Measurements from ENCODE around the gene NOTCH1.
A peak's percentile ranks its signal among the peaks of the same experiment; 100 is the strongest.
"Not testable (repeated sequence)": the region's sequence is repeated elsewhere in the genome, so short reads cannot be mapped to it uniquely, and the experiment has no call there.

NOTCH1 gene

DNA sequence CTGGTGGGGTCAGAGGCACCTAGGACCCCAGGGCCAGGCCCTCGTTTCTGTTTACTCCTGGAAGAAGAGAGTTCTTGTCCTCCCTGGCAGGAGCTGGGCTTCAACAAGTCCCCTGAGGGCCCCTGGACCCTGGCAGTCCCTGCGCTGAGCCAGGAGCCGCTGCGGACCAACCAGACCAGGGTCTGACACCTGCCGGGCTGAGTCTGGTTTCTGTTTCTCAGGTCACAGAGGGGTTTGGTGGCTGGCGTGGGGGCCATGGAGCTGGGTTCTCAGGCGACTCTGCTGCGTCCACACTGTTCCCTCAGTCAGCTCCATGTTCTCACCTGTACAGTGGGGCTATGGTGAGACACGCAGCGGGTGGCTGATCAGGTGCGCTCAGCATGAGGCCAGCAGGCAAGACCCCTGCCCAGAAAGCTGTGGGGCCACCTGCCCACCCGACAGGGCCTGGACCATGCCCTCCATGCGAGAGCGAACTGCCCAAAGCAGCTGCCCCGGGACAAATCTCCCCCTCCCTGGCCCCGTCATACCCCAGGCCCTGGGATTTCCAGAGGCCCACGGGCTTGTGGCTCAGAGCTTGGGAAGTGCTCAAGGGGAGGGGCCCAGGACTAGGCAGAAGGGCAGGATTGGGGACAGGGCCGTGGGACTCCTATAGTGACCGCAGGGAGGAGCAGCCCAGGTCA is 17.9 kb upstream of the NOTCH1 start:
- no peak for DNase-seq

DNA sequence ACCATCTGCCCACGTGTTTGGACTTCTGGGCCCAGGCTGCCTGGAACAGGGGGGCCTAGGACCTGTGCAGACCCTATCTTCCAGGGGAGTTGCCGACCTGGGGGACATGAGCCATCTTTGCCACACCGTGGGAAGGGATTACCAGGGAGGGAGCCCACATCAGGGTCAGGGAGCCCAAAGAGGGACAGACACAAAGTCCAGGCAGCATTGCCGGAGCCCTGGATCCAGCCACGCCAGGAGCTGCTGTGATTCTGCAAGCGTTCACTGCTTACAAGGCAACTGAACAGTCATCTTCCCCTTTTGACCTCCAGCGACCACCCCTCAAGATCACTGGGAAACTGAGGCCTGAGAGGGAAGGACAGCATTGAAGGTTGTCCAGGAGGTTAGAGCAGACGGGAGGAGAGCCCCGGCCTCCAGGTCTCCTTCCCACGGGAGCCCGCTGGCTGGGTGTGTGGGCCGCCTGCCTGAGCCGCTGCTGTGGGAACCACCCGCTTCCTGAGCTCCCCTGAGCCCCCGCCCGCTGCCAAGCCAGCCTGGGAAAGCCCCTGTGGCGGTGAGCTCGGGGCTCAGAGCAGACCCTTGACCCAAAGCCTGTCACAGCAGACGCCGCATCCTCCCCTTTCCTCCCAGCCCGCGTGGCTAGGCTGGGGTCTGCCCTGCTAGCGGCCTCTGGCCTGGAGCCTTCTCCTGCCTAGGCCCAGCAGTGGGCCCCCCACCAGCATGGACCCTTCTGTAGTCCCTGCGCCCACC is 17.1 kb upstream of the NOTCH1 start:
- no peak for DNase-seq

DNA sequence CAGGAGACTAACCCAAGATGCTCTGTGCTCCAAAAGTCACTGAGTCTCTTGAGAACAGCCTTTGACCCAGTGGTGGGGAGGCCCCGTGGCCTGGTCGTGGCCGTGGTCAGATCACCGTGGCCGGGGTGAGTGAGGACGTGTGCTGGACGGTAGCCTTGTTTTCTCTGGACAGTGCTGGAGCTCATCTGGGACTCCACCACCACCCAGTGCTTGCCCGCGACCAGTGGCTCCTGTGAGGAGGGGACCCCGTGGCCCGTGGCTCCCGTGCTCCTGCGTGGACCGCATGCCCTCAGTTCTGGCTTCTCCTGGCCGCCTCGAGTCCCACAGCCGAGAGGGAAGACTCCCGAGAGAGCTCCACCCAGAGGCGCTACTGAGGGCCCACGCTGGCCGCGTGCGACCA is 15.9 kb upstream of the NOTCH1 start:
- DNase-seq, result no peak

DNA sequence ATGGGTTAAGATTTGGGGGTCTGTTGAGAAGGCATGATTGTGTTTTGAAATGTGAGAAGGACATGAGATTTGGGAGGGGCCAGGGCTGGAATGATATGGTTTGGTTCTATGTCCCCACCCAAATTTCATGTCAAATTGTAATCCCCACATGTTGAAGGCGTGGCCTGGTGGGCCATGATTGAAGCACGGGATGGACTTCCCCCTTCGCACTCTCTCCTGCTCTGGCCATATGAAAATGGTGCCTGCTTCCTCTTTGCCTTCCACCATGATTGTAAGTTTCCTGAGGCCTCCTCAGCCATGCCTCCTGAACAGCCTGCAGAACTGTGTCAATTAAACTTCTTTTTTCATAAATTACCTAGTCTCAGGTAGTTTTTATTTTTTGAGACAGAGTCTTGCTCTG is 14.7 kb upstream of the NOTCH1 start:
- DNase-seq, result no peak

DNA sequence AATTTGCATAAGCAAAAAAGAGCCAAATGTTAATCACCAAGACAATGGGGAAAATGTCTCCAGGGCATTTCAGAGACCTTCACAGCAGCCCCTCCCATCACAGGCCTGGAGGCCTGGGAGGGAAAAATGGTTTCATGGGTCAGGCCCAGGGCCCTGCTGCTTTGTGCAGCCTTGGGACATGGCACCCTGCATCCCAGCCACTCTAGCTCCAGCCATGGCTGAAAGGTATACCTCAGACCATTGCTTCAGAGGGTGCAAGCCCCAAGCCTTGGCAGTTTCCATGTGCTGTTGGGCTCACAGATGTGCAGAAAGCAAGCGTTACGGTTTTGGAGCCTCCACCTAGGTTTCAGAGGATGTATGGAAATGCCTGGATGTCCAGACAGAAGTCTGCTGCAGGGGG is 13.5 kb upstream of the NOTCH1 start:
- not testable (repeated sequence) for DNase-seq

DNA sequence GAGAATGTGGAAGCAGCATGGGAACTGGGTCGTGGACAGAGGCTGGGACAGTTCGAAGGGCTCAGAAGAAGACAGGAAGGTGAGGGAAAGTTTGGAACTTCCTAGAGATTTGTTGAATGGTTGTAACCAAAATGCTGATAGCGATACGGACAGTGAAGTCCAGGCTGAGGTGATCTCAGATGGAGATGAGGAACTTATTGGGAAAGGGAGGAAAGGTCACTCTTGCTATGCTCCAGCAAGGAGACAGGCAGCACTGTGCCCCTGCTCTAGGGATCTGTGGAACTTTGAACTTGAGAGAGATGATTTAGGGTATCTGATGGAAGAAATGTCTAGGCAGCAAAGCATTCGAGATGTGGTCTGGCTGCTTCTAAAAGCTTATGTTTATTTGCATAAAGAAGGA is 13.0 kb upstream of the NOTCH1 start:
- not testable (repeated sequence) for DNase-seq

DNA sequence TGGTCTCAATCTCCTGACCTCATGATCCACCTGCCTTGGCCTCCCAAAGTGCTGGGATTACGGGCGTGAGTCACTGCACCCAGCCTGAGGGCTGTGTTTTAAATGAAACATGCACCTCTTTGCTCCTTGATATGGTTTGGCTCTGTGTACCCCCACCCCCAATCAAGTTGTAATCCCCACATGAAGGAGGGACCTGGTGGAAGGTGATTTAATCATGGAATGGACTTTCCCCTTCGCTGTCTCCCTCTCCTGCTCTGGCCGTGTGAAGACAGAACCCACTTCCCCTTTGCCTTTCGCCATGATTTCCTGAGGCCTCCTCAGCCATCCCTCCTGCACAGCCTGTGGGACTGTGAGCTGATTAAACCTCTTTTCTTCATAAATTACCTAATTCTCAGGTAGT is 12.5 kb upstream of the NOTCH1 start:
- DNase-seq, result no peak

DNA sequence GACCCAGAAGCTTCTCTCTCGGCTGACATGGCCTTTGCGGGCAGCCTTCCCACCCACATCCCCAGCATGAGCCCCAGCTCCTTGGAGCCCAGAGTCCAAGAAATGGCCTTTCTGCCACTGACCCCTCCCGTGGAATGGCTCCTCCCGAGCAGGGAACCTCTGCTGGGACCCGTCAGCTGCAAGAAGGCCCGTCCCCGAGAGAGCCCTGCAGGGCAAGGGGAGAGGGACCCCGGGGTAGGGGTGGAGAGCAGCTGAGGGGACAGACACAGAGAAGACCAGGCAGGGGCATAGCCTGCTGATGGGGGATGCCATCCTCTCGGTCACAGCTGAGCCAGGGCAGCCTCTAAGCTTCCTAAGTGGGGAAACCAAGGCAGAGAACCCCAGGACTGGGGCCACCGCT is 11.2 kb upstream of the NOTCH1 start:
- DNase-seq, result no peak

DNA sequence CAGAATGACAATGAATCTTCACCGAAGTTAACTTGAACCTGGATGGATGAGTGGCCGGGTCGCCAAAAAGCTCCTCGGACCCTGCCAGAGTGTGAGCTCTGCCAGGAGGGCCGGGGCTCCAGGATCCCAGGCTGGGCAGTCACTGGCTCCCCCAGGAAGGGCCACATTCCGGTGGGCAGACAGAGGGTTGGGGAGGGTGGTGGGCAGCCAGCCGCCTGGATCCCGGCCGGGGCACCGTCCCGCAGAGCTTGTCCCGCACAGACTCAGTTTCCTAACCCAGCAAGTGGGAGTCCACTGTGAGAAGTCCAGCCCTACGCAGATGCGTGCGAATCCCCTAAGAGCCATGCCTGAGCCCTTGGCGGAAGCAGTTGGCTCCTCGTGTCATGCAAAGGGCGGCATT is 10.3 kb upstream of the NOTCH1 start:
- no peak for DNase-seq

DNA sequence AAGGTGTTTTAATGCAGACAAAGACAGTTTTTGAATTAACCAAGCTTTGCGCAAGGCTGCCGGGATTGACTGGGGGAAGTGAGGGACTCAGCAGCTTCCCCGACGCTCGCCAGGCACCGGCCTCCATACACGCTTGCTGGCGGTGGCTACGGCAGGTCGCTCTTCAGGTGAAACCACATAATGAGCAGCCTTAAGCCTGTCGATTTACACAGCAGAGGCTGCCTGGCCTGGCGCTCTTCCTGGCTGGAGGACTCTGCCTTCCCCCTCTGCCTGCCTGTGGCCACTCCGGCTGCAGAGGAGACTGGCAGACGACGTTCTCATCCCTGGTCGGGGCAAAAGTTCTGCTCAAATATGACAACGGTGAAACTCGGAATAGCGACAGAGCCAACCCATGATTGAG is 9.0 kb upstream of the NOTCH1 start:
- no peak for DNase-seq

DNA sequence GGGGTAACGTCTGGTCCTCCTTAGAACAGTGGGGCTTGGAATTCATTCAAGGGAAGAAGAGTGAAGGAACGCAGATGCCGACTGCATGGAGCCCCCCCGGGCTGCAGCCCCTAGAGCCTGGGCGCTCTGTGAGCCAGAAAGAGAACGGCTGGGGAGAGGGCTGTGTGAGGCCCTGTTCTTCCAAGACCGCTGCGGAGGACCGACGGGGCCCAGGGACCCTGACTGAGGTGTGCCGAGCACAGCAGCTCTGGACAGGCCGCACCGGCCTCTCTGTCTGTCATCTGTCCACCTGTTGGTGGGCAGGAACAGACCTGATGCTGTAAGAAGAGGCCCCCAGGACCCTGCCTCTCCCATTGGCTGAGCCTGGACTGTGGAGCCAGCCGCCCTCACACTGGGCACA is 7.7 kb upstream of the NOTCH1 start:
- no peak for DNase-seq

DNA sequence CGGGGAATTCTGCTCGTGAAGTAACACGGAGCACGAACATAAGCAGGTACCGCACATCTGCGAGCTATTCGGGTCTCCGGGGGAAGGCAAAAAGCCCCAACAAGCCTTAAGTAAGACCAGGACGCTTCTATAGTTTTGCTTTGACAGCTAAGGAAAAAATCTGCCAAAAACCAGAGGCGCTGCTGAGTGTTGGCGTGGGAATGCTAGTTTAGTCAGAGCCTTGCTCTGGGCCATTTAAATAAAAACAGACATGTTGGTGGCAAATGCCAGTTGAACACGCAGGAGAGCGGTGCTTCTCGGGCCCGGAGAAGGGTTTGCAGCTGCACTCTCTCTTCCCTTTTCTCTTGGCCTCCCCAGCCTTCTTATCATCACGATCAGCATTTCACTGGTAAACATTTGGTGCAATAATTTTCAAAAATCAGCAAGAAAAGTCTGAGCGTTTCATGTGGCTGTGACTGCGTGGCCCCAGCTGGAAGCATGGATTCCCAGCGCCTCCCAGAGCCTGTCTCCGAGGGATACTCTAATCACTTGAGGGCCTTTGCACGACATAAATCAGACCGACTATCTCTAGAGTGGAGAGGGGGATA is 6.4 kb upstream of the NOTCH1 start:
- DNase-seq, result no peak

DNA sequence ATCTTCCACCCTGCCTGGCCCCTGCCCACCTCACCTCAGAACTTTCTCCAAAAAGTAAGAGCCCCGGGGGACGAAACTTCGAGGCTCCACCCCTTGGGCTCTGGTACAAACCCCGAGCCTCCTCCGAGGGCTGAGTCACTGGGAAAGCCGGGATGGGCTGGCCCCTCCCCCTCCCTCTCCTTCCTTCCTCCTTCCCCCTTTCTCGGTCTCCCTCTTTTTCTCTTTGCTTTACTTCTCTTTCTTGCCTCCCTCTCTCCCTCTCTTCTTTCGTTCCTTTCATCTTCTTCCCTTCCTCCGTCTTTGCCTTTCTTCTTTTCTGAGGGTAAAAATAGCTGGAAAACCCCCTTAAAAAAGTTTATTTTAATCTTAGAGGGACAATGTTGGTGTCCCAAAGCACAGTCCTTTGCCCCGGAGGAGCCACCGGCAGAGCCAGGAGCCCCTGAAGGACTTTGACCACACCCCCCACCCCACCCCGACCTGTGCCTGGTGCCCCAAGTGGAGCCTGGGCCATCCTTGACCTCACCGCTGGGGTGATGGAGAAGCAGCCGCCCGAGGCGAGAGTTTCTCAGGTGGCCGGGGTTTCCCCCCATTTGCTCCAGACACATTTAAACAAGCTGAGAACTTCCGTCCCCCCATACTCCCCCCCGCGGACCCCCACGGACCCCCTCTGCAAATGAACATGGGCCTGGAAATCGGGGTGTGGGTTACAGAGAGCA is 5.7 kb upstream of the NOTCH1 start:
- DNase-seq, result no peak

DNA sequence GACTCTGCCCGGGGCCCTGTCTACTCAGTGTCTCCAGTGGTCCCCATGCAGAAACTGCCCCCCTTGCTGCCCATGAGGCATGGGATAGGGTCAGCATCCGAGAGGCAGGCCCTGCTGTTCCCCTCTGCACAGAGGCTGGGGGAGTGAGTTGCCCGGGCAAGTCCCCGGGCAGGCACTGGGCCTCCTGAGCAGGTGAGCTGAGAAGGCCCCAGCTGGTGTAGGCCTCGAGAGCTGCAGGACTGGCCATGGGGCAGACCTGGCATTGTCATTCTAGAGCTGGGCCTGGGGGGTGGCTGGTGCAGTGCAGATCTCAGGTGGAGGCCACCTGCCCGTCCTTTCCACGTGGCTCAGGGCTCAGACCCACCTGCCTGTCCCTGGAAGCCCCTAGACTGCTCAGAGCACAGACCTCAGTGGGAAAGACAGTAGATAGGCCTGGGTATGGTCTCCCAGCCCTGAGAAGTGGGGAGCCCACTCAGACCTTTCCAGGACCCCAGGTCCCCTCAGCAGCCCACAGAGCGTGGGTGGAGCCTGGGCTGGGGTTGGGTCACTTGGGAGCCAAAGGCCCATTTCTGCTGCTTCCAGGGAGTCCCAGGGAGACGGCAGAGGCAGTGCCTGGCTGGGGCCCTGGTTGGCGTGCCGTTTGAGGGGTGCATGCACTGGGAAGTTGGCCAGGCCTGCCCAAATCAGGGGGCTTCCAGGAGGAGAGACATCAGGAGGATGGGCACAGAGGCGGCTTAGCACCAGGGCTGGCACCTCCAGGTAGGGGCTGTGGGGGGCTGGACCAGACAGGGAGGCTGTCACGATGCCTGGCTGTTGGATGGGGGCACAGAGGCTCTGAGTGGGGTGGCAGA is 4.8 kb upstream of the NOTCH1 start:
- DNase-seq, result no peak

DNA sequence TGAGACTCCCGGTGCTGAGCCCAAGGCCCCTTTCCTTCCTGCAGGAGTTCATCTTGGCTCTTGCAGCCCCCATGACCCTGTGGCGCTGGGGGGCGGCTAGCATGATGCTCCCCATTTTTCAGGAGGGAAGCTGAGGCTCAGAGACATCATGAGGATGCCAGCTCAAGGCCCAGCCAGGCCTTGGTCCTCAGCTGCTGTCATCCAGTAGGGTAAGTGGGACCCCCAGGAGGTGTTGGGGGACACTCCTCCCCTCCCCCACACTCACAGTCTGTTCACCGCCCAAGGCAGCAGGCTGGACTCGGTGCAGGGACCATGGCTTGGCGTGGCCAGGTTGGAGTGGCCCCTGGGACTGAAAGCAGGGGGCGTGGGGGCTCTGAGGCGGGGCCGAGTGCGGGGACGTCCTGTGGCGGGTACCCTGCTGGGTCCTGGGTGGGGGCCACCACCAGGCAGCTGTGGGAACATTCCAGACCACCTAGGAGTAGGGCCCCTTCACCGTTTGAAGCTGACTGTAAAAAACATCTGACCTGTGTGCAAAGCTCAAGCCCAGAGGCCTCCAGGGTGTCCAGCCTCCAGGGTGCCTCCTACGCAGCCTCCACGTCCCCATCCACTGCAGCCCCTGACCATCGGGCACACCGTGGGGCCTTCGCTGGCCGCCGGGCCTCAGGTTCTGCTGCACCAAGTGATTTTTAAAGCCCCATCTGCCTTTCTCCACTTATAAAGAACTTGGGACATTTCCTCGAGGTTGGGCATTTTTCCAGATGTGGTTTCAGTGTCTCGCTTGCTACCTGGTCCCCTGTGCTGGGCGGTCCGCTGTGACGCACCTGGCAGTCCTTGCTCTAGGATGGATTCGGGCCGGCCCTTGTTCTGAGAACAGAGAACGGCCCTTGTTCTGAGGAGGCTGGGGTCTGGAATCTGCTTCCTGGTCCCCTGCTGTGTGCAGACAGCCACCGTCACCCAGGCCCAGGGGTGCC is 3.4 kb upstream of the NOTCH1 start:
- no peak for DNase-seq

DNA sequence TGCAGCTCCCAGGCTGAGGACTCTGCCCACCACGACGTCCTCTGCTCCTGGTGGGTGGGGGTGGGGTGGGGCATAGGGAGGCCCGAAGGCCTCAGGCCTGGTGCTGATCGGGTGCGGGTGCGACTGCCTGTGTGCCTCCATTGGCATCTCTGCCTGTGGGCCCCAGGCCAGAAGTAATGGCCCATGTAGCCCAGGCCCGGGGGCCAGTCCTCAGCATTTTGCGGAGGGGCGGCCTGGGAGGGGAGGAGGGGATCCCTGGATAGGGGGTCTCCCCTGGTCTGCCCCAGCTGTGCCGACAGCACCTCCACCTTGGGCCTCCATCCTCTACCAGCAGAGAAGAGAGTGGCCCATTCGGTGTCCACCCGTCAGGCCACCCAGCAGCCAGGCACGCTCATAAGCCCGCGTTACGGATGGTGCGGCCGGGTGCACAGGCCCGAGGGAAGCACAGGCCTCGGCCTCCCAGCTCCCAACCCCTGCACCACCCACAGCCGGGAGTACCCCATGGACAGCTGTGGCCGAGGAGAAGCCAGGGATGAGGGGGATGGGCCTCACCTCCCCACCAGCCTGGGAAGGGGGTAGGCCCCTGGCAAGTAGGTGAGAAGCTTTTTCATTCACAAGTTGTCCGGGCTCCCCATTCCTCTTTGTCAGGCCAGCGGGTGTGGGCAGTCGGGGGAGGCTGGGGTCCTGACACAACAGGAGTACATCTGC is 1.8 kb upstream of the NOTCH1 start:
- DNase-seq, result no peak

DNA sequence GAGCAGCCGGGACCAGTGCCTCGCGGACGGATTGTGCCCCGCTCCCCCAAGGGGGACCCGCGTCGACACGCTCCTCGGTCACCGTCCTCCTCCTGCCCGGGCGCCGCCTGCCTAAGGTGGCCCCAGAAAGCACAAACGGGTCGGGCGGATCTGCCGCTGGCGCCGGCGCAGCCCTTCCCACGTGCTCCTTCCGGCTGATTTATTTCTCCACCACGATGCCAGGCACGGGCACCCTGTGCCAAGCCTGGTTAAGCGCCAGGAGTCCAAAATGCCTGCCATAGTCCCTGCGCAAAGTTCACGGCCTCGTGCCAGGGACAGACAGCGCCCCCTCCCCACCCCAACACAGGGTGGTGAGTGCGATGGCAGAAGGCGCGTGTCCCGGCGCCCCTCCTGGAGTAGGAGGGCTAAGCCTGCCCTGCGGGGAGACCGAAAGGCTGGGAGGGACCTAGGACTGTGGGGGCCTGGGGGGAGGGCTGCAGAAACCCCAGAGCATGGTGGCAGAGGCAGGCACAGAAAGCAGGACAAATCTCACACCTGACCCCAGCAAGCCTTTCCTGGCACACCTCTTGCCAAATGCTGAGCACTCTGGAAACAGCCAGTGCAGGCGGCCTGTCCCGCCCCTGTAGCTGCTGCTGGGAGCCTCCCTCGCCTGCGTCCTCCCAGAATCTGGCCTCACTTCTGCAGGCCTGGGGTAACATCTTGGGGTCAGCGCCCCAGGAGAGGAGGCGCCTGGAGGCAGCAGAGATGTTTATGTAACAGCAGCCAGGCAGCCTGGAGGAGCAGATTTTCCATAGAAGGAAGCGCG is 1.1 kb upstream of the NOTCH1 start:
- DNase-seq, result peak; percentile 76

DNA sequence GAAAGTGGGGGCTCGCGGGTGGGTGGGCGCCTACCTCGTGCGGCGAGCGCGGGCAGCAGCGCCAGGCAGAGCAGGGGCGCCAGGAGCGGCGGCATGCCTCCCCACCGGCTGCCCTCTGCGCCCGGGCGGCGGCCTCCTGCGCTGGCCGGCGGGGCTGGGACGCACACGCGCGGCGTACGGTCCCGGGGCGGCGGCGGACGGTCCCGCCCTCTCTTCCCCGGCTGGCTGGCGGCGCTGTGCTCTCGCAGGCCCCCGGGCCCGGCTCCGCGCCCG is 220 bp downstream of the NOTCH1 start:
- no peak for DNase-seq

DNA sequence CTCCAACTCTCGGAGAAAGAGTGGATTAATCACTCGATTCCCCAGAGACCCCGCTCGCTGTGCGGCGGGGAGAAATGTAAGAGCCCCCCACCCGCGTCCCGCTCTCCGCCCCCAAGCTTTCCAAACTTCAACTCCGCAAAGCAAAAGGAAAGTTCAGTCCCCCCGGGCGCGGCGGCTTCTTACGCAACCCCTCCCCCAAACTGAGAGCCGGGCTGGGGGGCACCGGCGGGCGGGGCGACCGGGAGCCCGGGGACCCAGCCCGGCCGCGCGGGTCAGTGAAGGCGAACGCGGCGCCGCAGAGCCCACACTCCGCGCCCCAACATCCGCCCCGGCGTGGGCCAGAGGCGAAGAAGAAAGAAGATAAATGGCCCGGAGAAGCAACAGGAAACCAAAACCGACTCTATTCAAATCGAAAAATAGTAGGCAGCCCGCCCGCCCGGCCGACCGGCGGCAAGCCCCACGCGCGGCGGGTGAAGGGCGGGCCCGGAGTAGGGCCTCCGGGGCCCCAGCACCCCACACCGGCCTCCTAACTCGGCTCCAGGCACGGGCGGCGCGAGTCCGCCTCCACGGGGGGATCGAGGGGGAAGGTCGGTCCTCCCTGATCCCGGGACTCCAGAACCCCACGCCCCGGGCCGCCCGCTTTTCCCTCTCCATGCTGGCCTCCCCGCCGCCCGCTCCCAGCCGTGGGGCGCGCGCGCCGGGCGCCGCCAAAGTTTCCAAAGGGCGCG is 720 bp downstream of the NOTCH1 start:
- DNase-seq, result peak; percentile 65

Data from CD4-positive, alpha-beta T cell treated with Interleukin-17A for 4 hours (primary cell).